ENCODE data around the gene DIDO1. TPM values are rescaled to one million over a fixed set of nuclear protein-coding genes. Genes with fewer than 3 reads are reported as not detected.
A peak's percentile ranks its signal among the peaks of the same experiment; 100 is the strongest.

Gene DIDO1
- total and polyA plus RNA-seq, 9 of the 15 experiments (the other 6 are each of a cell fraction or from before 2014, with no cell fraction given) = 4.4 to 46.8 (median 31.2) TPM

DNA sequence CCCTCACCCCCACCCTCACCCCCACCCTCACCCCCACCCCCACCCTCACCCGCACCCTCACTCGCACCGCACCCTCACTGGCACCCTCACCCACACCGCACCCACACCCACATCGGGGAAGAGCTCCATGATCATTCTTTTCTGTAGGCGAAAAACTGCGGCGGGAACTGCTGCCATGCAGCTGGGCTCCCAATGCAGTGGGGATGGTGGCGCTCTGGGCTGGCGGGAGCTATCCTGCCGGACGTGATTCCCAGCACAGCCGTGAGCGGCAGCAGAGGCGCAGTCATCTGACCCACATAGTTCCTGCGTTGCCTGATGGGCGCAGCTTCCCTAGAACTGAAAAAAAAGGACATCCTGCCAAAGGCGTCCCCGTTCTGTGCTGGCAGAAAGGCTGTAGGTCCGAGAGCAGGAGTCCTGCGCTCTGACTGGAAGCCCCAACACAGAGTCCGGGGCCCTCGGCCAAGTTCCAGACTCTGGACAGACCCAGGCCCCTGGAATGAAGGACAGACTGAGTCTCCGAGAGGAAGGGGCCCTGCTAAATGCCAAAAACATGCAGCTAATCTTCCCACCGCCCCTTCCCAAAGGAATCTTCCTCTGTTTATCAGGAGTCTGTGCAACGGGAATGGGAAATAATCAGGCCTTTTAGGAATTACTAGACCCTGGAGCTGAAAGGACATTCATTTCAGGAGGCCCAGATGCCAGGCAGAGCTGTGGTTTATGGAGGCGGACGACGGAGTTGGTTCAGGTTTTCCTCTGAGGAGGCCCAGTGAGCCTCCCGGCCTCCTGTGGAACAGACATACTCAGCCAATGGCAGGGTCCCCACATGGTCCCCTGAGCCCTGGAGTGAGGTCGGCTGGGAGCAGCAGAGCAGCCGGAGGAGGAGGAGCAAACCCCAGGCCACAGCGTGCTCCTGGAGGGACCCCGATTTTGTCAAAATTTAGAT lies 50.6 kb downstream of the DIDO1 start (continued):
- no peak for TF ChIP-seq ZNF785 (CRISPR knock-in tag; IDR thresholded peaks at IDR 0.05)
- TF ChIP-seq, protein P1, sequence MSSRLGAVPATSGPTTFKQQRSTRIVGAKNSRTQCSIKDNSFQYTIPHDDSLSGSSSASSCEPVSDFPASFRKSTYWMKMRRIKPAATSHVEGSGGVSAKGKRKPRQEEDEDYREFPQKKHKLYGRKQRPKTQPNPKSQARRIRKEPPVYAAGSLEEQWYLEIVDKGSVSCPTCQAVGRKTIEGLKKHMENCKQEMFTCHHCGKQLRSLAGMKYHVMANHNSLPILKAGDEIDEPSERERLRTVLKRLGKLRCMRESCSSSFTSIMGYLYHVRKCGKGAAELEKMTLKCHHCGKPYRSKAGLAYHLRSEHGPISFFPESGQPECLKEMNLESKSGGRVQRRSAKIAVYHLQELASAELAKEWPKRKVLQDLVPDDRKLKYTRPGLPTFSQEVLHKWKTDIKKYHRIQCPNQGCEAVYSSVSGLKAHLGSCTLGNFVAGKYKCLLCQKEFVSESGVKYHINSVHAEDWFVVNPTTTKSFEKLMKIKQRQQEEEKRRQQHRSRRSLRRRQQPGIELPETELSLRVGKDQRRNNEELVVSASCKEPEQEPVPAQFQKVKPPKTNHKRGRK (tag; IDR thresholded peaks at IDR 0.05) = no peak
- peak; percentile 64 for TF ChIP-seq JUND (IDR thresholded peaks at IDR 0.05; ENCODE audit: borderline replicate concordance, low read depth, low read length)
- peak; percentile 36; the same call in 1 of the 3 replicates for TF ChIP-seq JUND (tag; IDR thresholded peaks at IDR 0.05; ENCODE audit: borderline replicate concordance, low read depth, low read length)
- no peak for TF ChIP-seq ZBED1 (IDR thresholded peaks at IDR 0.05)
- no peak for TF ChIP-seq FIP1L1 (IDR thresholded peaks at IDR 0.05; ENCODE audit: low read depth, low read length, poor library complexity, severe bottlenecking)
- TF ChIP-seq SREBF1 (IDR thresholded peaks at IDR 0.05; ENCODE audit: borderline replicate concordance, low read depth, low read length) = no peak
- TF ChIP-seq ILK (tag; IDR thresholded peaks at IDR 0.05; ENCODE audit: borderline replicate concordance, low read depth) = no peak
- TF ChIP-seq HNRNPH1 (optimal IDR thresholded peaks at IDR 0.05; ENCODE audit: low read depth, low read length) = no peak
- no peak for TF ChIP-seq NONO (IDR thresholded peaks at IDR 0.05; ENCODE audit: low read depth in 2 of 2, low read length in 1 of 2)
- no peak for TF ChIP-seq ZBTB40 (IDR thresholded peaks at IDR 0.05)
- no peak for TF ChIP-seq ZBTB40 (CRISPR knock-in tag; IDR thresholded peaks at IDR 0.05)
- TF ChIP-seq HDAC1 (IDR thresholded peaks at IDR 0.05) = 0 out of 4 replicates have a peak, but pooled peaks of 1 of the 2 experiments have one; percentile 34
- TF ChIP-seq SP2 (IDR thresholded peaks at IDR 0.05; ENCODE audit: extremely low read depth, low read depth, low read length, poor library complexity, severe bottlenecking) = no peak
- TF ChIP-seq MAFK (IDR thresholded peaks at IDR 0.05; ENCODE audit: low read length) = no peak
- TF ChIP-seq ZNF586 (CRISPR knock-in tag; conservative IDR thresholded peaks at IDR 0.05) = no peak
- no peak for TF ChIP-seq GTF2E2 (tag; IDR thresholded peaks at IDR 0.05)

All from K562 (cell line).